ENCODE results near the gene BUB3.

The BUB3 gene, protein sequence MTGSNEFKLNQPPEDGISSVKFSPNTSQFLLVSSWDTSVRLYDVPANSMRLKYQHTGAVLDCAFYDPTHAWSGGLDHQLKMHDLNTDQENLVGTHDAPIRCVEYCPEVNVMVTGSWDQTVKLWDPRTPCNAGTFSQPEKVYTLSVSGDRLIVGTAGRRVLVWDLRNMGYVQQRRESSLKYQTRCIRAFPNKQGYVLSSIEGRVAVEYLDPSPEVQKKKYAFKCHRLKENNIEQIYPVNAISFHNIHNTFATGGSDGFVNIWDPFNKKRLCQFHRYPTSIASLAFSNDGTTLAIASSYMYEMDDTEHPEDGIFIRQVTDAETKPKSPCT

GRCh38 chr10:123154092-123154710, at the start of gene BUB3:
Gene BUB3, plus strand, starts transcription at chr10:123154402. Its CDS starts 516 bp downstream, at chr10:123154918.
- Mint-ChIP-seq H3K27ac (peak within 1 kb of the TSS; percentile 100), H3K4me3 (peak within 1 kb of the TSS; percentile 99), H3K27me3 (peaks cover 7% of the 10 kb centered on the region), H3K36me3 (peaks cover 18% of the 10 kb centered on the region), H3K9me3 (no peaks in the 10 kb centered on the region), H3K4me1 (peaks cover 69% of the 10 kb centered on the region)

DNA sequence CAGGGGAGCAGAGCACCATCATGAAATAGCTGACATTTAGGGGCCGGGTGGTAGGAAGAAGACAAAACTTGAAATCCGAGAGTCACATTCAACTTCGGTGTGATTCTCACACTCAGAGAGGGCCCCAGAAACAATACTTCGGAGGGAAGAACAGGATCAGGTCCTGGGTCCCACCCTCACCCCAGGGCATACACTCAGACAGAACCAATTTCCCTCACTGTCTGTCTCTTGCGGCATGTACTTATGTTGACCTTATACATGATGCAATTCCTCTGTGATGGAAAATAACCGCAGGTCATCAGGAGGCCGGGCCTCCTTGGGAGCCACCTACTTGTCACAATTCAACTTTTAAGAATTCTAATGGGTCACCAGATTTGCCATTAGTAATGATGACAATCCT, 44.7 kb upstream of the BUB3 start:
- no peaks in the 10 kb centered on the region for H3K36me3 Mint-ChIP-seq
- H3K27ac Mint-ChIP-seq, result no peak overlapping the region
- H3K9me3 Mint-ChIP-seq, result no peaks in the 10 kb centered on the region
- no peak overlapping the region for H3K4me3 Mint-ChIP-seq
- H3K27me3 Mint-ChIP-seq, result peaks cover 12% of the 10 kb centered on the region
- H3K4me1 Mint-ChIP-seq, result no peaks in the 10 kb centered on the region

GRCh38 chr10:123117644-123118417, 36.4 kb upstream of the BUB3 start:
- Mint-ChIP-seq H3K27ac (no peak overlapping the region), H3K27me3 (peaks cover 28% of the 10 kb centered on the region), H3K4me3 (no peak overlapping the region), H3K36me3 (no peaks in the 10 kb centered on the region), H3K4me1 (no peaks in the 10 kb centered on the region), H3K9me3 (no peaks in the 10 kb centered on the region)

- Mint-ChIP-seq H3K4me3 (no peak overlapping the region), H3K9me3 (no peaks in the 10 kb centered on the region), H3K27ac (no peak overlapping the region), H3K4me1 (no peaks in the 10 kb centered on the region), H3K36me3 (no peaks in the 10 kb centered on the region), H3K27me3 (peaks cover 31% of the 10 kb centered on the region)
Observed at GRCh38 chr10:123119081-123119480, 35.1 kb upstream of the BUB3 start.

- Mint-ChIP-seq H3K4me1 (no peaks in the 10 kb centered on the region), H3K36me3 (no peaks in the 10 kb centered on the region), H3K27ac (no peak overlapping the region), H3K9me3 (no peaks in the 10 kb centered on the region), H3K27me3 (peaks cover 42% of the 10 kb centered on the region), H3K4me3 (no peak overlapping the region)
Observed at GRCh38 chr10:123126246-123126645, 28.0 kb upstream of the BUB3 start.

- Mint-ChIP-seq H3K4me3 (no peak overlapping the region), H3K27ac (no peak overlapping the region), H3K27me3 (peaks cover 62% of the 10 kb centered on the region), H3K36me3 (no peaks in the 10 kb centered on the region), H3K4me1 (peaks cover 20% of the 10 kb centered on the region), H3K9me3 (no peaks in the 10 kb centered on the region)
Observed at GRCh38 chr10:123129618-123130271, 24.5 kb upstream of the BUB3 start.

GRCh38 chr10:123132576-123133477, 21.4 kb upstream of the BUB3 start:
- Mint-ChIP-seq H3K4me1 (peaks cover 28% of the 10 kb centered on the region), H3K36me3 (no peaks in the 10 kb centered on the region), H3K9me3 (no peaks in the 10 kb centered on the region), H3K4me3 (peak overlapping the region; percentile 79), H3K27me3 (peaks cover 51% of the 10 kb centered on the region), H3K27ac (no peak overlapping the region)

- no peaks in the 10 kb centered on the region for H3K9me3 Mint-ChIP-seq
- H3K4me1 Mint-ChIP-seq, result peaks cover 28% of the 10 kb centered on the region
- H3K36me3 Mint-ChIP-seq, result no peaks in the 10 kb centered on the region
- peak overlapping the region; percentile 67 for H3K4me3 Mint-ChIP-seq
- H3K27me3 Mint-ChIP-seq, result peaks cover 52% of the 10 kb centered on the region
- H3K27ac Mint-ChIP-seq, result no peak overlapping the region
Observed at GRCh38 chr10:123133541-123134342, 20.5 kb upstream of the BUB3 start.

DNA sequence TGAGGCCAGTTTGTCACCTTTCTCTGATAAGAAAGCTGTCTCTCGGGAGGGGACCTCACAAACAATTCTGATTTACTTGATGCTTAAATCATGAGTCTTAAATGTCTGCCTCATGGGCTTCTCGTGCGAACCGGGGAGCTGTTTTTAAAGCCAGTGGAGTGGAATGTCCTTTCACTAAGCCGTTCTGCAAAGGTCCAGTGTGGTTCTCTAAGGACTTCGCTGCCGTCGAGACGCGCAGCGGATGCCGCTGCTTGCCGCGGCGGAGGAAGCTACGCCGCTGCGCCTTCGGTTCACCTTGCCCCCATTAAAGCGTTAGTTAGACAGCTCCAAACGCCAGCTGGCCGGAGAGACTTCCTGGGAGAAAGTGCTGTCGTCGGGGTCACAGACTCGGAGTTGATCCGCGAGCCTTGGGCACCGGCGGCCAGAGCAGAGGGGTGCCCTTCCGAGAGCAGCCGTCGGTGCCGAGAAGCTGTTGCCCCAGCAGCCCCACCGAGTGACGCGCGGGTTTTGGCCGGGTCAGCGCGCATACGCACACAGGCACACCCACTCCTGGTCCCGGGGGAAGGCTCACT, 19.8 kb upstream of the BUB3 start:
- H3K4me1 Mint-ChIP-seq, result peaks cover 34% of the 10 kb centered on the region
- H3K9me3 Mint-ChIP-seq, result no peaks in the 10 kb centered on the region
- no peaks in the 10 kb centered on the region for H3K36me3 Mint-ChIP-seq
- no peak overlapping the region for H3K27ac Mint-ChIP-seq
- H3K4me3 Mint-ChIP-seq, result peak overlapping the region; percentile 67
- peaks cover 56% of the 10 kb centered on the region for H3K27me3 Mint-ChIP-seq

- Mint-ChIP-seq H3K27me3 (peaks cover 57% of the 10 kb centered on the region), H3K4me1 (peaks cover 39% of the 10 kb centered on the region), H3K27ac (no peak overlapping the region), H3K9me3 (no peaks in the 10 kb centered on the region), H3K4me3 (peak overlapping the region; percentile 67), H3K36me3 (no peaks in the 10 kb centered on the region)
Observed at GRCh38 chr10:123134915-123135414, 19.2 kb upstream of the BUB3 start.

GRCh38 chr10:123135415-123136141, 18.6 kb upstream of the BUB3 start, which contains the start of gene HMX3:
Gene HMX3, plus strand, starts transcription at chr10:123135970. Its CDS starts 81 bp downstream, at chr10:123136051.
- Mint-ChIP-seq H3K4me3 (peak within 1 kb of the TSS; percentile 81), H3K36me3 (no peaks in the 10 kb centered on the region), H3K4me1 (peaks cover 45% of the 10 kb centered on the region), H3K27me3 (peaks cover 57% of the 10 kb centered on the region), H3K27ac (no peak within 1 kb of the TSS), H3K9me3 (no peaks in the 10 kb centered on the region)

GRCh38 chr10:123136221-123136805, 17.9 kb upstream of the BUB3 start:
- Mint-ChIP-seq H3K27ac (no peak overlapping the region), H3K9me3 (no peaks in the 10 kb centered on the region), H3K4me1 (peaks cover 47% of the 10 kb centered on the region), H3K4me3 (peak overlapping the region; percentile 81), H3K36me3 (no peaks in the 10 kb centered on the region), H3K27me3 (peaks cover 57% of the 10 kb centered on the region)

Measured in activated naive CD4-positive, alpha-beta T cell treated with anti-CD3 and anti-CD28 coated beads, Interleukin-2, amount 50 U/mL, for 24 hours (primary cell).